HL-60 (cell line): ENCODE data around the gene BRMS1.

ENCODE experiments used
- DNase-seq, 2 experiments: peaks; one replicate each; pipeline ENCODE4 v3.0.0-alpha.2; 2010 to 2020; ENCODE audit warnings: low read depth in 1 of 2, low spot score in 1 of 2
- H3K27ac ChIP-seq: fragments of 250-450 bp; sonication (Bioruptor Pico); replicated peaks from 2 replicates; pipeline ENCODE4 v1.5.1; 2020; ENCODE audit warnings: mild to moderate bottlenecking, moderate library complexity
- H3K27me3 ChIP-seq: fragments of 250-450 bp; sonication (Bioruptor Pico); 2 replicates; pipeline ENCODE4 v1.5.1; 2021; ENCODE audit warnings: mild to moderate bottlenecking, moderate library complexity; ENCODE audit not compliant: insufficient read depth, poor library complexity, severe bottlenecking
- H3K4me3 ChIP-seq: replicated peaks from 2 replicates; pipeline ENCODE4 v1.5.1; 2011; ENCODE audit warnings: mild to moderate bottlenecking, control low read depth, low read length; ENCODE audit not compliant: insufficient read depth
- CTCF ChIP-seq: IDR thresholded peaks from one replicate; pipeline ENCODE4 v1.5.1; 2011; ENCODE audit warnings: low read length, control low read depth, inconsistent platforms; ENCODE audit not compliant: insufficient read depth
- GABPA ChIP-seq: IDR thresholded peaks from 2 replicates; pipeline ENCODE4 v1.6.1; 2012; ENCODE audit warnings: low read depth
- POLR2AphosphoS5 ChIP-seq: IDR thresholded peaks from 2 replicates; pipeline ENCODE4 v1.6.1; 2012; ENCODE audit warnings: low read depth
- REST ChIP-seq: IDR thresholded peaks from 2 replicates; pipeline ENCODE4 v1.6.1; 2012; ENCODE audit warnings: low read depth; ENCODE audit not compliant: insufficient replicate concordance
- SPI1 ChIP-seq: IDR thresholded peaks from 2 replicates; pipeline ENCODE4 v1.6.1; 2012; ENCODE audit warnings: low read depth, mild to moderate bottlenecking, borderline replicate concordance

Gene BRMS1

GRCh38 chr11:66327171-66328030 lies 17.5 kb downstream of the BRMS1 start:
- no peaks in the 10 kb centered on the region for H3K27me3 ChIP-seq
- H3K4me3 ChIP-seq = no peak overlapping the region
- H3K27ac ChIP-seq = no peak overlapping the region
- DNase-seq = no peak
- TF ChIP-seq REST = no peak
- no peak for TF ChIP-seq CTCF
- TF ChIP-seq GABPA = no peak
- no peak for TF ChIP-seq SPI1
- TF ChIP-seq POLR2AphosphoS5 = no peak

- DNase-seq = no peak
- no peak overlapping the region for H3K4me3 ChIP-seq
- H3K27ac ChIP-seq = no peak overlapping the region
- no peaks in the 10 kb centered on the region for H3K27me3 ChIP-seq
- no peak for TF ChIP-seq GABPA
- no peak for TF ChIP-seq CTCF
- no peak for TF ChIP-seq REST
- TF ChIP-seq POLR2AphosphoS5 = no peak
- no peak for TF ChIP-seq SPI1
These were observed 18.4 kb downstream of the BRMS1 start for GRCh38 chr11:66326261-66327111.

GRCh38 chr11:66325263-66325671 lies 19.6 kb downstream of the BRMS1 start:
- Histone ChIP-seq H3K27ac (no peak overlapping the region), H3K4me3 (no peak overlapping the region), H3K27me3 (no peaks in the 10 kb centered on the region)
- DNase-seq = peak in 1 of 2 experiments; percentile 19
- TF ChIP-seq CTCF = no peak
- no peak for TF ChIP-seq REST
- TF ChIP-seq POLR2AphosphoS5 = peak; percentile 90
- peak; percentile 7; the same call in 1 of the 2 replicates for TF ChIP-seq SPI1
- no peak for TF ChIP-seq GABPA
